Activated naive CD8-positive, alpha-beta T cell treated with anti-CD3 and anti-CD28 coated beads, Interleukin-2, amount 10 ng/mL, durations not matched to agents 7 days and 5 days (primary cell): ENCODE measurements around the gene C12orf42. TPM values are rescaled to one million over a fixed set of nuclear protein-coding genes. Genes with fewer than 3 reads are reported as not detected.
"Not testable (repeated sequence)": the region's sequence is repeated elsewhere in the genome, so short reads cannot be mapped to it uniquely, and the experiment has no call there.

Source experiments
- ATAC-seq: fragments of 150-1000 bp; cut with Tn5 transposase; one replicate; pipeline ENCODE4 v1.10.0; 2021; ENCODE audit warnings: low read depth, moderate library complexity
- POLR2A ChIA-PET: fragments of 350-600 bp; sonication (Branson Sonifier 250); formaldehyde crosslinking; loops from one replicate; lab custom pipeline; 2021; ENCODE audit warnings: antibody characterized with exemption; lab: Charles Lee
- DNase-seq: peaks from one replicate; pipeline ENCODE4 v3.0.0; 2021
- H3K27ac Mint-ChIP-seq: one replicate; pipeline ENCODE4 v1.8.0; 2022; ENCODE audit warnings: mild to moderate bottlenecking, mixed read lengths
- H3K27me3 Mint-ChIP-seq: one replicate; pipeline ENCODE4 v1.8.0; 2022; ENCODE audit warnings: mild to moderate bottlenecking, moderate library complexity, mixed read lengths
- H3K36me3 Mint-ChIP-seq: one replicate; pipeline ENCODE4 v1.8.0; 2021; ENCODE audit warnings: mild to moderate bottlenecking, mixed read lengths
- H3K4me1 Mint-ChIP-seq: one replicate; pipeline ENCODE4 v1.8.0; 2021; ENCODE audit warnings: mixed read lengths
- H3K4me3 Mint-ChIP-seq: one replicate; pipeline ENCODE4 v1.8.0; 2022; ENCODE audit warnings: mild to moderate bottlenecking, moderate library complexity, mixed read lengths
- H3K9me3 Mint-ChIP-seq: one replicate; pipeline ENCODE4 v1.8.0; 2021; ENCODE audit warnings: mixed read lengths
- total RNA-seq, 2 experiments: library from RNA; stranded (reverse); gene quantifications; one replicate each; pipeline ENCODE4 v1.2.3, GENCODE V29; 2021

The C12orf42 gene
- total RNA-seq, 2 experiments from 2014 or later = 4.8 to 5.4 TPM

GRCh38 chr12:103470664-103471063 lies 25.1 kb downstream of the C12orf42 start:
- no peak overlapping the region for H3K27ac Mint-ChIP-seq

DNA sequence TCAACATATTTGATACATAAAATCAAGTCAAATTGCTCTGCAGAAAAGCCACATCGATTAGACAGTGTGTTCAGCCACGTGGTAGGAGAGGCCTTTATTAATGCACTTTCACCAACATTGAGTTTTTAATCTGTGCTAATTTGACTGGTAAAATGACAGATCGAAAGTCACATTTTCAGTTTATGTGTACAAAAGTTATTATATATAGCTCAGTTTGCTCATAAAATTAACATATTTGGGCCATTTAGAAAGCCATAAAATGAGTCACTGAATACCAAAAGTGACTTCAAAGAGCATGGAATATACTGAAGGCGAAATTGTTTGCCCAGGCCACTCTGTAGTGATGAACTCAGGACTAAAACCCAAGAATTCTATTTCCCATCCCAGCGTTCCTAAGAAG lies 26.0 kb downstream of the C12orf42 start:
- POLR2A ChIA-PET = no interaction called here
- DNase-seq = no peak
- Mint-ChIP-seq H3K36me3 (no peaks in the 10 kb centered on the region), H3K4me1 (peaks cover 5% of the 10 kb centered on the region), H3K4me3 (no peak overlapping the region), H3K27me3 (no peaks in the 10 kb centered on the region), H3K9me3 (peaks cover 7% of the 10 kb centered on the region), H3K27ac (no peak overlapping the region)
- no peak for ATAC-seq

More at GRCh38 chr12:103470664-103471063, 25.1 kb downstream of the C12orf42 start:
- peaks cover 5% of the 10 kb centered on the region for H3K4me1 Mint-ChIP-seq
- DNase-seq (no peak), ATAC-seq (no peak)
- no peaks in the 10 kb centered on the region for H3K36me3 Mint-ChIP-seq
- POLR2A ChIA-PET = no interaction called here
- H3K9me3 Mint-ChIP-seq = peaks cover 2% of the 10 kb centered on the region
- no peak overlapping the region for H3K4me3 Mint-ChIP-seq
- no peaks in the 10 kb centered on the region for H3K27me3 Mint-ChIP-seq

DNA sequence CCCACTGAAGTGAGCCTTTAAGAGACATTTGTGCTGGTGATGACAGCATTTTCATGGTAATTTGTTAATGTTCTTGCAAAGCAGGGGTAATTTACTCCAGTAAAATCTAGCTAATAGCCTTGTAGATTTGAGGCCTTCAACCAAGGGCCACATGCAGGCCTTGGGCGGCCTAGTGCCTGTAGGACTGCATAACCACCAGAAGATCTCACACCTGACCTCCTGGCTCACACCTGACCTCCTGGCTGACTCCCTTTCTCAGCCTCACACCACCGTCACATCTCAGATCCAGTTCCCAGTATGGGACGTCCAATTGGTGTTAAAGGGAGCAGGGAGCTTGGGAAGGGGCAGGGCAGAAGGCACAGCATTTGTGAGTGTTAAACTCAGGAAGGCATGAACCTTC lies 26.9 kb downstream of the C12orf42 start:
- Mint-ChIP-seq H3K36me3 (no peaks in the 10 kb centered on the region), H3K9me3 (peaks cover 7% of the 10 kb centered on the region), H3K27ac (no peak overlapping the region), H3K4me3 (no peak overlapping the region), H3K4me1 (peaks cover 5% of the 10 kb centered on the region), H3K27me3 (no peaks in the 10 kb centered on the region)
- ATAC-seq (no peak), DNase-seq (no peak)
- POLR2A ChIA-PET = no interaction called here

GRCh38 chr12:103462675-103463074 lies 33.1 kb downstream of the C12orf42 start:
- Mint-ChIP-seq H3K36me3 (peaks cover 3% of the 10 kb centered on the region), H3K4me3 (no peak overlapping the region), H3K27ac (no peak overlapping the region), H3K27me3 (no peaks in the 10 kb centered on the region), H3K9me3 (peaks cover 14% of the 10 kb centered on the region), H3K4me1 (peaks cover 12% of the 10 kb centered on the region)
- no peak for DNase-seq
- ATAC-seq = no peak
- POLR2A ChIA-PET = no interaction called here

GRCh38 chr12:103457471-103457870 lies 38.3 kb downstream of the C12orf42 start:
- Mint-ChIP-seq H3K4me1 (peaks cover 33% of the 10 kb centered on the region), H3K27ac (no peak overlapping the region)

DNA sequence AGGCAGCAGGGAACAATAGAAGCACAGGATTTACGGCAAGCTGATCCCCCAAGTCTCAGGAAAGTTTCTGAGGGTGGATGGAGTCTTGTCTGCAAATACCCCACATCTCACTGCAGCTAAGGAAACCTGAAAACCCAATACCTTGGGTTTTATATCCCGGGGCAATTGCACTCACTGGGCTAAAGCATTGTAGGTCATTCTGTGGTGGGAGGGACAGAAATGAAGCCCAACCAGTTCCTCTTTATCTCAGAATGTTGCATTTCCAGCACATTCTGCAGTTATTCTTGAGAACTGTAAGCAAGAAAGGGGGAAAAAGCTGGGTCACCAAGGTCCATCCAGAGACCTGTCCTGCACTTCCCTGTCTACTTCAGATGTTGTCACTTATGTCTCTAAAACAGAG lies 39.8 kb downstream of the C12orf42 start:
- Mint-ChIP-seq H3K9me3 (peaks cover 9% of the 10 kb centered on the region), H3K4me1 (peaks cover 33% of the 10 kb centered on the region), H3K36me3 (peaks cover 6% of the 10 kb centered on the region), H3K4me3 (peak overlapping the region; percentile 46), H3K27me3 (no peaks in the 10 kb centered on the region), H3K27ac (no peak overlapping the region)
- DNase-seq (no peak), ATAC-seq (no peak)
- POLR2A ChIA-PET = no interaction called here

More at GRCh38 chr12:103457471-103457870, 38.3 kb downstream of the C12orf42 start:
- POLR2A ChIA-PET = no interaction called here
- no peak for DNase-seq
- no peak for ATAC-seq
- Mint-ChIP-seq H3K36me3 (peaks cover 6% of the 10 kb centered on the region), H3K27me3 (no peaks in the 10 kb centered on the region), H3K4me3 (no peak overlapping the region), H3K9me3 (peaks cover 6% of the 10 kb centered on the region)

GRCh38 chr12:103455020-103455763 lies 40.6 kb downstream of the C12orf42 start:
- peaks cover 6% of the 10 kb centered on the region for H3K36me3 Mint-ChIP-seq
- H3K27me3 Mint-ChIP-seq = no peaks in the 10 kb centered on the region
- DNase-seq = no peak
- H3K4me3 Mint-ChIP-seq = peak overlapping the region; percentile 46
- POLR2A ChIA-PET = no interaction called here
- peaks cover 33% of the 10 kb centered on the region for H3K4me1 Mint-ChIP-seq
- H3K9me3 Mint-ChIP-seq = peaks cover 9% of the 10 kb centered on the region
- ATAC-seq = peak; percentile 95
- peak overlapping the region; percentile 61 for H3K27ac Mint-ChIP-seq

- H3K4me3 Mint-ChIP-seq = no peak overlapping the region
- H3K36me3 Mint-ChIP-seq = peaks cover 4% of the 10 kb centered on the region
- no peaks in the 10 kb centered on the region for H3K27me3 Mint-ChIP-seq
- no peak overlapping the region for H3K27ac Mint-ChIP-seq
- DNase-seq (no peak), ATAC-seq (no peak)
- peaks cover 17% of the 10 kb centered on the region for H3K4me1 Mint-ChIP-seq
- POLR2A ChIA-PET = no interaction called here
- peaks cover 8% of the 10 kb centered on the region for H3K9me3 Mint-ChIP-seq
Measured at GRCh38 chr12:103444983-103445382, 50.8 kb downstream of the C12orf42 start.

DNA sequence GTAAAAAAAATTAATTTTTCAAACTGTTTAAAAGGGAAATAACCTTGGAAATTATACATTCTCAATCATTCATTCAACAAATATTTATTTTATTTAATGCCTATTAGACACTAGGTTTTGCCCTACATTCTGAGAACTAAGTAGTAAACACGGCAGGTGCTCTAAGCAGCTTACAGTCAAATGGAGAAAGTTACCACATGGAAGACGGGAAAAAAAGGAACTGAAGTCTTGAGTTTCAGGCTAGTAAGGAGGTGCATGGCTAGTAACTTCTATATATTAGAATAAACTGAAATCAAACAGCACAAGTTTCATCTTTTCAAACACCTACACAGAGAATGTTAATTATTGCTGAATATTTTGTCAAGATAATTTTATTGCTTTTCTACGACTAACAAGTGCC lies 52.9 kb downstream of the C12orf42 start:
- no peak overlapping the region for H3K27ac Mint-ChIP-seq

DNA sequence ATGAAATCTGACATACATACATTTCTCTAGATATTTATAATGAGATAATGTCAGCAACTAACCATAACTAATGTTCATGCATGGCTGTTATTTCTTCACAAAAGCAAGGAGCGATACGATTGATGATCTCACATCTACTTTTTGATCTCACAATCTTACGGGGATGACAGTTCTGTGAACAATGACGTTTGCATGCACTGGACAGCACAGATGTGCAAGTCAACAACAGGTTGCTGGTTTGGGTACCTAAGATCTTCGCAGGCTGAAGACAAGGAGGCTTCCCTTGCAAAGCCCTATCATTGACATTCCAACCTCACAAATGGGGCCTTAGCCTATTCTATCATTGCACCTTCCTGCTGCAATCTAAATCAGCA lies 53.6 kb downstream of the C12orf42 start:
- H3K27ac Mint-ChIP-seq = peak overlapping the region; percentile 98
- H3K27me3 Mint-ChIP-seq = no peaks in the 10 kb centered on the region
- H3K4me1 Mint-ChIP-seq = peaks cover 17% of the 10 kb centered on the region
- no peaks in the 10 kb centered on the region for H3K36me3 Mint-ChIP-seq
- POLR2A ChIA-PET = no interaction called here
- no peak for DNase-seq
- ATAC-seq = no peak
- H3K9me3 Mint-ChIP-seq = peaks cover 2% of the 10 kb centered on the region
- peak overlapping the region; percentile 77 for H3K4me3 Mint-ChIP-seq

More for the DNA sequence above, 52.9 kb downstream of the C12orf42 start:
- Mint-ChIP-seq H3K9me3 (peaks cover 3% of the 10 kb centered on the region), H3K4me3 (no peak overlapping the region), H3K36me3 (no peaks in the 10 kb centered on the region), H3K27me3 (no peaks in the 10 kb centered on the region), H3K4me1 (peaks cover 17% of the 10 kb centered on the region)
- no peak for ATAC-seq
- POLR2A ChIA-PET = no interaction called here
- no peak for DNase-seq

GRCh38 chr12:103441437-103442181 lies 54.2 kb downstream of the C12orf42 start:
- Mint-ChIP-seq H3K36me3 (no peaks in the 10 kb centered on the region), H3K9me3 (no peaks in the 10 kb centered on the region), H3K4me3 (peak overlapping the region; percentile 77), H3K4me1 (peaks cover 17% of the 10 kb centered on the region), H3K27ac (peak overlapping the region; percentile 98), H3K27me3 (no peaks in the 10 kb centered on the region)
- ATAC-seq (peak; percentile 99), DNase-seq (peak; percentile 37)
- POLR2A ChIA-PET = no interaction called here

- peak overlapping the region; percentile 54 for H3K27ac Mint-ChIP-seq
- H3K27me3 Mint-ChIP-seq, POLR2A ChIA-PET, H3K36me3 Mint-ChIP-seq, H3K4me1 Mint-ChIP-seq, ATAC-seq: not testable (repeated sequence)
- peak overlapping the region; percentile 44 for H3K4me3 Mint-ChIP-seq
- peak; percentile 29 for DNase-seq
- peaks cover 12% of the 10 kb centered on the region for H3K9me3 Mint-ChIP-seq
Measured at GRCh38 chr12:103434165-103435105, 61.3 kb downstream of the C12orf42 start.

DNA sequence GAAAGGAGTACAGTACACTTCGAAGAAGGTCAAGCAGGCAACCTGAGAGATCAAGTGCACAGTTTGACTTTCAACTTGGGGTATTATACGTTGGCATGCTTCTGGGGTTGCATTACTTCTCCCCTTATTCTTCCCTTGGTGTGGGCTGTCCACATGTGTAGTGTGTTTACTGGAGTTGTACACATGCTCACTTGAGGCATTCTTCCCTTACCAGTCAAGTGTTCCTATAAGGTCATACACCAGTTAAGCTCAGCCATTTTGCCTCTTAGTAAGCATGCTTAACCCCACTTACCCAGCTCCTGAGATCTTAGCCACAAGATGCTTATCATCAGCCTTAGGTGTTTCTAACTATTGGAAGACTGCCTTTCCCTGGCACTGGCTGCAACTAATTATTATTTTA lies 63.8 kb downstream of the C12orf42 start:
- no peak for ATAC-seq
- DNase-seq = no peak
- POLR2A ChIA-PET = no interaction called here
- no peaks in the 10 kb centered on the region for H3K27me3 Mint-ChIP-seq
- H3K27ac Mint-ChIP-seq = no peak overlapping the region
- no peaks in the 10 kb centered on the region for H3K4me1 Mint-ChIP-seq
- H3K9me3 Mint-ChIP-seq = peaks cover 21% of the 10 kb centered on the region
- H3K36me3 Mint-ChIP-seq = peaks cover 9% of the 10 kb centered on the region
- H3K4me3 Mint-ChIP-seq = no peak overlapping the region
